Peyer's patch (tissue), 4 donors: ENCODE data around the gene NFRKB.

Experiments used
- POLR2A ChIP-seq, 2 donors: fragments of 450-650 bp; IDR thresholded peaks; one replicate each; pipeline ENCODE4 v1.5.1; 2017; ENCODE audit warnings: antibody characterized with exemption in 2 of 2, mild to moderate bottlenecking in 2 of 2, moderate library complexity in 2 of 2
- TF ChIP-seq, protein P1 (sequence below), 6 experiments: fragments of 450-650 bp in 4 of 6; fragments of 200-600 bp in 2 of 6; sonication (generic) in 1 of 6; IDR thresholded peaks; one replicate each; pipeline ENCODE4 v1.5.1; 2017 to 2019; ENCODE audit warnings: antibody characterized with exemption in 6 of 6, mild to moderate bottlenecking in 3 of 6, moderate library complexity in 1 of 6

DNA sequence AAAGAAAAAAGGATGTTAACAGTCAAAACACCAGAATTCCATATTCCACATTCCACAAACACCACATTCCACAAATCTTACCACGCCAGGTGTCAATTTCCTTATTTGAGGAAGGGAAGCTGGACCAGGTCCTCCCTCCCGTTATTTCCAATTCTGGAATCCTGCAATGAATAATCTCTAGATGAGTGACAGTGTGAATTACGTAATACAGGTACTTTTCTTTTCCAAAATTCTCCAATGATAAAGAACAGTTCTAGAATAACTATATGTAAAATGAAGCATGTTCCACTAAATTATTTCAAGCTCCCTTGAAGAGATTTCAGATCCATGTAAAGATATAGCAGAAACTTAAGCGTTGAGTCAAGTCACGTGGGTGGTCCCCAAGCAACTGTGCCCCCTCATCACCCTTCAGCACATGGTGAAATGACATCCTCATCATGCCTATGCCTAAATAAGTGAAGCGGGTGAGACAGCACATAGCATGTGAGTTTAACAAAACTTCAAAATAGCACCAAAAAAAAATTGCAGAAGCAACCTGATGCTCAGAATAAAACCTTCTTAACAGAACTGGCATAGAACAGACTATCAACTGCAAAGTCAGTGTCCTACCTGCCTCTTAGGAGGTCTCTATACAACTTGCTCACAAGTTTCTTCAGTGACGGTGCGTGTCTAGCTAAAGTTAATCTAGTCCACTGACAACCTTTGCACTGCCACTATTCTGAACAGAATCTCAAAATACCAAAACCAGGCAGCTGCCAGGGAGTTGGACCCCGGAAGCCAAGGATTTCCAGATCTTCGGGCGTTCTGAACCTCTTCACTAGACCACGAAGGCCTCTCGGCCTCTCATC, 876 bp downstream of the NFRKB start:
- TF ChIP-seq, protein P1, sequence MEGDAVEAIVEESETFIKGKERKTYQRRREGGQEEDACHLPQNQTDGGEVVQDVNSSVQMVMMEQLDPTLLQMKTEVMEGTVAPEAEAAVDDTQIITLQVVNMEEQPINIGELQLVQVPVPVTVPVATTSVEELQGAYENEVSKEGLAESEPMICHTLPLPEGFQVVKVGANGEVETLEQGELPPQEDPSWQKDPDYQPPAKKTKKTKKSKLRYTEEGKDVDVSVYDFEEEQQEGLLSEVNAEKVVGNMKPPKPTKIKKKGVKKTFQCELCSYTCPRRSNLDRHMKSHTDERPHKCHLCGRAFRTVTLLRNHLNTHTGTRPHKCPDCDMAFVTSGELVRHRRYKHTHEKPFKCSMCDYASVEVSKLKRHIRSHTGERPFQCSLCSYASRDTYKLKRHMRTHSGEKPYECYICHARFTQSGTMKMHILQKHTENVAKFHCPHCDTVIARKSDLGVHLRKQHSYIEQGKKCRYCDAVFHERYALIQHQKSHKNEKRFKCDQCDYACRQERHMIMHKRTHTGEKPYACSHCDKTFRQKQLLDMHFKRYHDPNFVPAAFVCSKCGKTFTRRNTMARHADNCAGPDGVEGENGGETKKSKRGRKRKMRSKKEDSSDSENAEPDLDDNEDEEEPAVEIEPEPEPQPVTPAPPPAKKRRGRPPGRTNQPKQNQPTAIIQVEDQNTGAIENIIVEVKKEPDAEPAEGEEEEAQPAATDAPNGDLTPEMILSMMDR (IDR thresholded peaks at IDR 0.05), result no peak
- TF ChIP-seq POLR2A (IDR thresholded peaks at IDR 0.05), result no peak
